Epithelial cell of proximal tubule (primary cell): ENCODE data around the gene MEI1. TPM values are rescaled to one million over a fixed set of nuclear protein-coding genes. Genes with fewer than 3 reads are reported as not detected.

Experiments
- DNase-seq: peaks from one replicate; pipeline ENCODE4 v3.0.0-alpha.2; 2011; ENCODE audit warnings: low read depth
- H3K4me3 ChIP-seq: 2 replicates; pipeline ENCODE4 v1.5.1; 2011; ENCODE audit warnings: low read depth, mild to moderate bottlenecking, low read length
- total RNA-seq: library from RNA; depleted of rRNA; stranded (reverse); fragments of >200 nt; gene quantifications from 2 replicates; pipeline ENCODE4 v1.2.3, GENCODE V29; 2015
- TF ChIP-seq, protein P1 (sequence below): conservative IDR thresholded peaks from 2 replicates; pipeline ENCODE4 v1.5.1; 2012; ENCODE audit warnings: low read depth, mild to moderate bottlenecking, low read length

The MEI1 gene
- total RNA-seq, 1 donor from 2014 or later: 0.35 TPM

DNA sequence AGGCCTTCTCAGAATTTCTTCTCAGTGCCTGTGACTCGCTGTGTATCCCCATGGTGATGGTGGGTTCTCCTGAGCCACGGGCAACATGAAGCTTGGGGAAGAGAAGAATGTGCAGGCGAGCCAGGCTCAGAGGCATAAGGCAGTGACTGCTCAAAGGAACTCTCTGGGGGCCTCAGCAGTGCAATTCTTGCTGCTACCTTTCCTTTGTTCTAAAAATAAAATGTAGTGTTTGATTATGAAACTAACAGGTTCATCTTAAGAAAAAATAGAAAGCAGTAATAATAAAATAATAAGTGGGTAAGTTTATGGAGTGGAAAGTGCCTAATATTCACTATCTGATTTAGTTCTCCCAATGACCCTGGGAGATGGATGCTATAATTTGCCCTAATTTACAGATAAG is 46.7 kb downstream of the MEI1 start:
- TF ChIP-seq, protein P1, sequence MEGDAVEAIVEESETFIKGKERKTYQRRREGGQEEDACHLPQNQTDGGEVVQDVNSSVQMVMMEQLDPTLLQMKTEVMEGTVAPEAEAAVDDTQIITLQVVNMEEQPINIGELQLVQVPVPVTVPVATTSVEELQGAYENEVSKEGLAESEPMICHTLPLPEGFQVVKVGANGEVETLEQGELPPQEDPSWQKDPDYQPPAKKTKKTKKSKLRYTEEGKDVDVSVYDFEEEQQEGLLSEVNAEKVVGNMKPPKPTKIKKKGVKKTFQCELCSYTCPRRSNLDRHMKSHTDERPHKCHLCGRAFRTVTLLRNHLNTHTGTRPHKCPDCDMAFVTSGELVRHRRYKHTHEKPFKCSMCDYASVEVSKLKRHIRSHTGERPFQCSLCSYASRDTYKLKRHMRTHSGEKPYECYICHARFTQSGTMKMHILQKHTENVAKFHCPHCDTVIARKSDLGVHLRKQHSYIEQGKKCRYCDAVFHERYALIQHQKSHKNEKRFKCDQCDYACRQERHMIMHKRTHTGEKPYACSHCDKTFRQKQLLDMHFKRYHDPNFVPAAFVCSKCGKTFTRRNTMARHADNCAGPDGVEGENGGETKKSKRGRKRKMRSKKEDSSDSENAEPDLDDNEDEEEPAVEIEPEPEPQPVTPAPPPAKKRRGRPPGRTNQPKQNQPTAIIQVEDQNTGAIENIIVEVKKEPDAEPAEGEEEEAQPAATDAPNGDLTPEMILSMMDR: no peak
- no peak for DNase-seq

DNA sequence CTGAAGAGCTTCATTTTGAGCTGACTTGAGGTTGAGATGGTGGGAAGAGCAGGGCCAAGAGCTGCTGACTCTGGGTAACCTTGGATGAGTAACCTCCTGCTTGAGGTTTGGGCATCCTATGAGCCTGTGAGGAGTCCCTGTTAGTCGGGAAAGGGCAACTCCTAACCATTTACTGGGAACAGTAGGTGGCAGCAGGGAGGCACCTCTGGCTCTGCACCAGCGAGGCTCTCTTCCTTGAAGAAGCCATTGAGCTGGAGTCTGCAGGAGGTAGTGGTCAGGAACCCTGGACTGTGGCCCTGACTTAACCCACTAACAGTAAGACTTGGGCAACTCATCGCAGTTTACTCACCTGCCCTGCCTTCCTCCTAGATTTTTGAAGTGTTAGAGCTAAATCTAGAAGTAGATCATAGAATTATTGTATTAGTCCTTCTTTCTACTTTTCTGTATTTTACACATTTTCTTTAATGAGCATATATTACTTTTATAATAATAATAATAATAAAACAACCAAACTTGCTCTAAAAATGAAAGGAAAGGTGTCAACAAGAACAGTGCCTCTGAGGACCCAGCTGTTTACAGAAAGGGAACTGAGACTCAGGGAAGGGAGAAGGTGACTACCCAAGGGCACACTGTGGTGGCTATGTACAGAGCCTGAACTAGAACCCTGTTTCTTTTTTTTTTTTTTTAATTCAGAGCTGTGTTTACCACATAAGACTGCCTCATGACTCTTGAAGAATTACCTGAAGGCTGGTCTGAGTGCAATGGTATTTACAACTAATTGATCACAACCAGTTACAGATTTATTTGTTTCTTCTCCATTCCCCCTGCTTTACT is 47.5 kb downstream of the MEI1 start:
- H3K4me3 ChIP-seq: no peak overlapping the region
- TF ChIP-seq, protein P1: peak; percentile 90
- DNase-seq: peak; percentile 70

More for the DNA sequence above, 46.7 kb downstream of the MEI1 start:
- H3K4me3 ChIP-seq: no peak overlapping the region

DNA sequence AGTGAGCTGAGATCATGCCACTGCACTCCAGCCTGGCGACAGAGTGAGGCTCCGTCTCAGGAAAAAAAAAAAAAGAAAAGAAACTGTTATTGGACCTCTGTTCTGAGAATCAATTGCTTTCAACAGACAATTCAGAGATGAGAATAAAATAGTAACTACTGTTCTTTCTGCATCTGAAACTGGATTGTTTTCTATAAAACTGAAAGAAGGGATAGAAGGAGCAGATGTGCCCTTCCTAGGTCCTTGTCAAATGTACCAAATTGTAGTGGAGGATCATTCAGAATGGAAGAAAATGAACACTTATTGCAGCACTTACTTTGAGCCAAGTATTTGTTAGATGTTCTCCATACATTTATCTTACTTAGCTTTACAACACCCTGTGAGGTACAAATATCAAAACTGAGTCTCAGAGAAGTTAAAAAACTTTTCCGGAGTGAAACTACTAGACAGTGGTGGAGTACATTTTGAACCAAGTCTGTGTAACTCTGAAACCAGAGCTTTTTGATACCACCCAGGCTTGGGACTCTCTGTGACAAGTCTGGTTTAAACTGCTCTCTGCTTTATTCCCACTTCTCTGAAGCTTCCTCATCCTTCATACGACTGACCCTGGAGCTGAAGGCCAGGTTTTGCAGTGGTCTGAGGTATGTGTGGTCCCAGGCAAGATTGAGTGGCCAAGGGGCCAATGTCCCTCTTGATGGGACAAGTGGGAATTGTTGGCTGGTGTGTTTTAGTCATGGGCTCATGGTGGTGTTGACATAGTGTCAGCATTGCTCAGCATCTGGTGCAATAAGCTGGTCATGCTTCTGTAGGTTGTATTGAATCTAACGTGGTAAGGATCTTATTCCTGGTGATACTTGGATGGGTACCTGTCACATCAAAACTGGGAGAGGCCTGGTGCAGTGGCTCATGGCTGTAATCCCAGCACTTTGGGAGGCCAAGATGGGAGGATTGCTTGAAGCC is 53.0 kb downstream of the MEI1 start:
- DNase-seq: no peak
- TF ChIP-seq, protein P1: no peak
- no peak overlapping the region for H3K4me3 ChIP-seq

DNA sequence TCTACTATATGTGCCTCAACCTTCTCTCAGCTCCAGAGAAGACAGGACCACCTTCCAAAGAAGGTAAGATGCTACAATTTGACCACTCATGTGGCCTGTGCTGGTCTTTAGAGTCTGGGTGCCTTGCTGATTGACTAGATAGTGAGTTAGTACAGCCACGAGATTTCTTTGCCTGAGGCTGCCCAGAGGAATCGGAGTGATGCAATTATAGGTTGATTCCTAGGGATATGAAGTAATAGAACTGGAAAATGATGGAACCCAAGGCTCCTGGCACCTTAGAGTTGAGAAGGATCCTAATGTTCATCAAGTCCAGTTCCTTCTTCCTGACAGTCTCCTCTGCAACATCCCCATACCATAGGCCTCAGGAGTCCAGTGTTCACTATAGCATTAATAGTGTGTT is 54.7 kb downstream of the MEI1 start:
- DNase-seq: no peak
- no peak overlapping the region for H3K4me3 ChIP-seq
- TF ChIP-seq, protein P1: no peak

DNA sequence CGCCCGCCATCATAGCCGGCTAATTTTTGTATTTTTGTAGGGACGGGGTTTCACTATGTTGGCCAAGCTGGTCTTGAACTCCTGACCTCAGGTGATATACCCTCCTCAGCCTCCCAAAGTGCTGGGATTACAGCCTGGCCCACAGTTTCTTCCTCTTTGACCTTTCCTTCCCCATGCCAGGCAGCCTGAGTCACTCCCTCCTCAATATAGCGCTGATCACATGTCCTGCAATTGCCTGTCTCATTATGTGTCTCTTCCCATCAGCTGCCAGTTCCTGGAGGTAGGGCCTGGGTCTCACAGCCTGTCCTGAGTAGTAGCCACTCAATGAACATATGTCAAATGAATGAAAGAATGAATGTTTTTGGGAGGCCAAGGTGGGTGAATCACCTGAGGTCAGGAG is 58.2 kb downstream of the MEI1 start:
- TF ChIP-seq, protein P1: no peak
- no peak overlapping the region for H3K4me3 ChIP-seq
- DNase-seq: no peak

DNA sequence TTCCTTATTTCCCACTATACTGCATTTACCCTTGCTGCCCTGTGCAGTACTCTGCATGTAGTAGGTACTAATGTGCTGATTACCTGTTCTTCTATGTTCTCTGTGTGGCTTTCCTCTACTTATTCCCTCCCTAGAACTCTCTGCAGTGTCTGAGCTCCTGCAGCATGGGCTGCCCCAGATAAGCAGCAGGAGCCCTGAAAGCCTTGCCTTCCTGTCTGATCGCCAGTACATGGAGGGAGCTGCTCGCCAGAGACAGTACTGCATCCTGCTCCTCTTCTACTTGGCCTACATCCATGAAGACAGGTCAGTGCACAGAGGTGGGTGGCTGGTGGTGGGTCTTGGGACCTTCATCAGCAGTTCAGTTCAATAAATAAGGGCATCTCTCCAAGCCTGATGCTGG is 58.9 kb downstream of the MEI1 start:
- TF ChIP-seq, protein P1: no peak
- no peak overlapping the region for H3K4me3 ChIP-seq

More for the DNA sequence above, 58.9 kb downstream of the MEI1 start:
- no peak for DNase-seq
